KMS-11 (cell line): Measurements from ENCODE around the gene MLLT10.

Source experiments
- H2AFZ ChIP-seq: fragments of 200-600 bp; sonication (generic); 2 replicates; pipeline ENCODE4 v1.6.1; 2016; ENCODE audit warnings: antibody characterized with exemption, mixed run types, low read depth
- H3K27ac ChIP-seq: fragments of 200-600 bp; sonication (generic); 2 replicates; pipeline ENCODE4 v1.6.1; 2016; ENCODE audit warnings: mild to moderate bottlenecking, mixed run types
- H3K27me3 ChIP-seq: fragments of 200-600 bp; sonication (generic); 2 replicates; pipeline ENCODE4 v1.6.1; 2017; ENCODE audit warnings: mild to moderate bottlenecking, low read depth, mixed run types, moderate library complexity; ENCODE audit not compliant: insufficient read depth
- H3K36me3 ChIP-seq: fragments of 200-600 bp; sonication (generic); 2 replicates; pipeline ENCODE4 v1.6.1; 2017; ENCODE audit warnings: mild to moderate bottlenecking, mixed run types; ENCODE audit not compliant: insufficient read depth
- H3K4me1 ChIP-seq: fragments of 200-600 bp; sonication (generic); 2 replicates; pipeline ENCODE4 v1.6.1; 2016; ENCODE audit warnings: mild to moderate bottlenecking, low read depth, mixed run types; ENCODE audit not compliant: poor library complexity, severe bottlenecking
- H3K4me2 ChIP-seq: fragments of 200-600 bp; sonication (generic); 2 replicates; pipeline ENCODE4 v1.7.0; 2016; ENCODE audit warnings: mild to moderate bottlenecking, mixed run types
- H3K4me3 ChIP-seq: fragments of 200-600 bp; sonication (generic); IDR thresholded peaks from 2 replicates; pipeline ENCODE4 v1.6.1; 2017; ENCODE audit warnings: low read depth, low read length, mixed read lengths; ENCODE audit not compliant: insufficient read depth
- H3K79me2 ChIP-seq: fragments of 200-600 bp; sonication (generic); 2 replicates; pipeline ENCODE4 v1.6.1; 2016; ENCODE audit warnings: low read depth, mixed run types; ENCODE audit not compliant: insufficient read depth
- H3K9ac ChIP-seq: fragments of 200-600 bp; sonication (generic); 2 replicates; pipeline ENCODE4 v1.6.1; 2016; ENCODE audit warnings: mild to moderate bottlenecking, mixed run types
- H4K20me1 ChIP-seq: fragments of 200-600 bp; sonication (generic); 2 replicates; pipeline ENCODE4 v1.6.1; 2016; ENCODE audit warnings: mild to moderate bottlenecking, mixed run types; ENCODE audit not compliant: insufficient read depth
- TF ChIP-seq, protein P1 (sequence below): fragments of 200-600 bp; sonication (generic); conservative IDR thresholded peaks from 2 replicates; pipeline ENCODE4 v1.6.1; 2017; ENCODE audit warnings: low read depth, mild to moderate bottlenecking, antibody characterized with exemption, low read length, moderate library complexity, mixed read lengths

Gene MLLT10

DNA sequence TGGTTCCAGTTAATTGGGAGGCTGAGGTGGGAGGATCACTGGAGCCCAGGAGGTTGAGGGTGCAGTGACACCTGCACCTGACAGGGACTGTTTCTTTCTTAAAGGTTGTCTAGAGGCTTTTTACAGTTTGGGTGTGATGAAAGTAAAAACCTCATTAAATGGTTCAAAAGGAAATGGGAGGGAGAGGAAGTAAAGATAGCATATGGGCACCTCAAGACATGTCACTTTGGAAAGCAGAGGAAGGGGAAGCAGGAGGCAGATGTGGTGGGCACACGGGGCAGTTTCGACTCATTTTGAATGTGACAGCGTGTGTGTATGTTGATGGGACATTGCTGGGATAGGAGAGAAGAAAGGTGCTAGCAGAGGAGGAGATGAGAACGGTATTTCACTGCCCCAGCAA, 203.1 kb downstream of the MLLT10 start:
- peaks cover 4% of the 10 kb centered on the region; the same call in 1 of the 2 replicates for H3K36me3 ChIP-seq
- H3K4me2 ChIP-seq = no peak overlapping the region
- TF ChIP-seq, protein P1, sequence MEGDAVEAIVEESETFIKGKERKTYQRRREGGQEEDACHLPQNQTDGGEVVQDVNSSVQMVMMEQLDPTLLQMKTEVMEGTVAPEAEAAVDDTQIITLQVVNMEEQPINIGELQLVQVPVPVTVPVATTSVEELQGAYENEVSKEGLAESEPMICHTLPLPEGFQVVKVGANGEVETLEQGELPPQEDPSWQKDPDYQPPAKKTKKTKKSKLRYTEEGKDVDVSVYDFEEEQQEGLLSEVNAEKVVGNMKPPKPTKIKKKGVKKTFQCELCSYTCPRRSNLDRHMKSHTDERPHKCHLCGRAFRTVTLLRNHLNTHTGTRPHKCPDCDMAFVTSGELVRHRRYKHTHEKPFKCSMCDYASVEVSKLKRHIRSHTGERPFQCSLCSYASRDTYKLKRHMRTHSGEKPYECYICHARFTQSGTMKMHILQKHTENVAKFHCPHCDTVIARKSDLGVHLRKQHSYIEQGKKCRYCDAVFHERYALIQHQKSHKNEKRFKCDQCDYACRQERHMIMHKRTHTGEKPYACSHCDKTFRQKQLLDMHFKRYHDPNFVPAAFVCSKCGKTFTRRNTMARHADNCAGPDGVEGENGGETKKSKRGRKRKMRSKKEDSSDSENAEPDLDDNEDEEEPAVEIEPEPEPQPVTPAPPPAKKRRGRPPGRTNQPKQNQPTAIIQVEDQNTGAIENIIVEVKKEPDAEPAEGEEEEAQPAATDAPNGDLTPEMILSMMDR = no peak

GRCh38 chr10:21740989-21741388, 207.0 kb downstream of the MLLT10 start:
- TF ChIP-seq, protein P1 = no peak
- Histone ChIP-seq H3K79me2 (no peaks in the 10 kb centered on the region), H3K4me2 (peak overlapping the region; percentile 32), H3K4me3 (no peak overlapping the region), H2AFZ (no peak overlapping the region), H3K36me3 (no peaks in the 10 kb centered on the region), H4K20me1 (no peaks in the 10 kb centered on the region), H3K9ac (no peak overlapping the region), H3K4me1 (peaks cover 36% of the 10 kb centered on the region), H3K27me3 (no peaks in the 10 kb centered on the region), H3K27ac (peak overlapping the region; percentile 25; the same call in 1 of the 2 replicates)

More for the DNA sequence above, 203.1 kb downstream of the MLLT10 start:
- H3K4me1 ChIP-seq = peaks cover 28% of the 10 kb centered on the region
- H3K27me3 ChIP-seq = no peaks in the 10 kb centered on the region
- no peak overlapping the region for H3K27ac ChIP-seq
- H4K20me1 ChIP-seq = no peaks in the 10 kb centered on the region
- H2AFZ ChIP-seq = no peak overlapping the region
- H3K9ac ChIP-seq = no peak overlapping the region
- H3K4me3 ChIP-seq = no peak overlapping the region
- H3K79me2 ChIP-seq = no peaks in the 10 kb centered on the region

- Histone ChIP-seq H3K4me2 (no peak overlapping the region), H3K4me1 (peaks cover 42% of the 10 kb centered on the region), H3K9ac (no peak overlapping the region), H3K27me3 (no peaks in the 10 kb centered on the region), H3K27ac (no peak overlapping the region), H2AFZ (no peak overlapping the region), H4K20me1 (no peaks in the 10 kb centered on the region), H3K4me3 (no peak overlapping the region), H3K36me3 (no peaks in the 10 kb centered on the region), H3K79me2 (no peaks in the 10 kb centered on the region)
- TF ChIP-seq, protein P1 = no peak
These were observed 208.8 kb downstream of the MLLT10 start for GRCh38 chr10:21742740-21743412.

DNA sequence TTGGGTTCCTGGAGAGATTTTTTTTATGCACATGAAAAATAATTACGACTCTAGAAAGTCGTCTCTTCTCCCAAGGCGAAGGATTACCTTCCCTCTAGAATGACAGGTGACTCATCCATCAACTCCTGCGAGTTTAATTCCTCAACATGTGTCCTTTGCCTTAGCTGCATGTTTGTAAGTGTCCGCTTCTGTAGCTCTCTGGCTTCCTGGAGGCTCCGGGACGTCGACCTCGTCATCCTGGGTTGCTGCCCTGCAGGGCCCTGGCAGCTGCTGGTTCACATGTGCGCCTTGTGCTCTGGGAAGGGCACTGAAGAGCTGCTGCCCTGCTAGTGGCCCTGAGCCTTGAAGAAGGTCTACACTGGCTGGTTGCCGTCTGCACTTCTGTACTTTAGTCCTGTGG, 210.2 kb downstream of the MLLT10 start:
- TF ChIP-seq, protein P1 = no peak
- Histone ChIP-seq H3K27ac (no peak overlapping the region), H4K20me1 (no peaks in the 10 kb centered on the region), H3K4me2 (no peak overlapping the region), H3K79me2 (no peaks in the 10 kb centered on the region), H2AFZ (no peak overlapping the region), H3K27me3 (no peaks in the 10 kb centered on the region), H3K4me3 (no peak overlapping the region), H3K36me3 (no peaks in the 10 kb centered on the region), H3K9ac (no peak overlapping the region), H3K4me1 (peaks cover 42% of the 10 kb centered on the region)
